ENCODE measurements around the gene MUS81. TPM values are rescaled to one million over a fixed set of nuclear protein-coding genes. Genes with fewer than 3 reads are reported as not detected.

Gene MUS81
- total and polyA plus RNA-seq, 2 of the 13 experiments (the other 11 are each of a cell fraction or from before 2014, with no cell fraction given), result 25.6 to 30.2 TPM

- TF ChIP-seq AHDC1 (CRISPR knock-in tag; IDR thresholded peaks at IDR 0.05; ENCODE audit: borderline replicate concordance) (no peak), ZFP1 (CRISPR knock-in tag; IDR thresholded peaks at IDR 0.05) (0 out of 2 replicates have a peak, but pooled peaks have one; percentile 37), SIX4 (CRISPR knock-in tag; IDR thresholded peaks at IDR 0.05) (no peak; the same call in 1 of the 2 replicates), CCAR2 (optimal IDR thresholded peaks at IDR 0.05; ENCODE audit: low read depth, low read length) (no peak), POLR2G (IDR thresholded peaks at IDR 0.05; ENCODE audit: low read depth, low read length) (peak; percentile 92), ZNF724P (CRISPR knock-in tag; IDR thresholded peaks at IDR 0.05; ENCODE audit: borderline replicate concordance) (no peak; the same call in 1 of the 2 replicates), ZMYM2 (CRISPR knock-in tag; IDR thresholded peaks at IDR 0.05) (0 out of 2 replicates have a peak, but pooled peaks have one; percentile 33), ZNF644 (CRISPR knock-in tag; IDR thresholded peaks at IDR 0.05; ENCODE audit: low read depth) (no peak), SRSF4 (IDR thresholded peaks at IDR 0.05; ENCODE audit: low read depth, low read length, poor library complexity, severe bottlenecking) (no peak), ZNF773 (CRISPR knock-in tag; IDR thresholded peaks at IDR 0.05; ENCODE audit: borderline replicate concordance) (no peak), RAD51 (IDR thresholded peaks at IDR 0.05; ENCODE audit: borderline replicate concordance) (no peak)
- TF ChIP-seq, protein P1, sequence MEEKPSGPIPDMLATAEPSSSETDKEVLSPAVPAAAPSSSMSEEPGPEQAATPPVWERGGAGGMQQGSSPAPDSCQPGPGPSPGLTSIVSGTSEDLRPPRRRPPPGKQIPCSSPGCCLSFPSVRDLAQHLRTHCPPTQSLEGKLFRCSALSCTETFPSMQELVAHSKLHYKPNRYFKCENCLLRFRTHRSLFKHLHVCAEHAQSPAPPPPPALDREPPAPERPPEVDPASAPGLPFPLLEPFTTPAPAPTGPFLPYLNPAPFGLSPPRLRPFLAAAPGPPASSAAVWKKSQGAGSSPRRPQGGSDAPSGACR (CRISPR knock-in tag; IDR thresholded peaks at IDR 0.05), result peak; percentile 85; the same call in 1 of the 2 replicates
- TF ChIP-seq, protein P2, sequence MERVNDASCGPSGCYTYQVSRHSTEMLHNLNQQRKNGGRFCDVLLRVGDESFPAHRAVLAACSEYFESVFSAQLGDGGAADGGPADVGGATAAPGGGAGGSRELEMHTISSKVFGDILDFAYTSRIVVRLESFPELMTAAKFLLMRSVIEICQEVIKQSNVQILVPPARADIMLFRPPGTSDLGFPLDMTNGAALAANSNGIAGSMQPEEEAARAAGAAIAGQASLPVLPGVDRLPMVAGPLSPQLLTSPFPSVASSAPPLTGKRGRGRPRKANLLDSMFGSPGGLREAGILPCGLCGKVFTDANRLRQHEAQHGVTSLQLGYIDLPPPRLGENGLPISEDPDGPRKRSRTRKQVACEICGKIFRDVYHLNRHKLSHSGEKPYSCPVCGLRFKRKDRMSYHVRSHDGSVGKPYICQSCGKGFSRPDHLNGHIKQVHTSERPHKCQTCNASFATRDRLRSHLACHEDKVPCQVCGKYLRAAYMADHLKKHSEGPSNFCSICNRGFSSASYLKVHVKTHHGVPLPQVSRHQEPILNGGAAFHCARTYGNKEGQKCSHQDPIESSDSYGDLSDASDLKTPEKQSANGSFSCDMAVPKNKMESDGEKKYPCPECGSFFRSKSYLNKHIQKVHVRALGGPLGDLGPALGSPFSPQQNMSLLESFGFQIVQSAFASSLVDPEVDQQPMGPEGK (CRISPR knock-in tag; IDR thresholded peaks at IDR 0.05), result peak; percentile 72
- TF ChIP-seq, protein P3, sequence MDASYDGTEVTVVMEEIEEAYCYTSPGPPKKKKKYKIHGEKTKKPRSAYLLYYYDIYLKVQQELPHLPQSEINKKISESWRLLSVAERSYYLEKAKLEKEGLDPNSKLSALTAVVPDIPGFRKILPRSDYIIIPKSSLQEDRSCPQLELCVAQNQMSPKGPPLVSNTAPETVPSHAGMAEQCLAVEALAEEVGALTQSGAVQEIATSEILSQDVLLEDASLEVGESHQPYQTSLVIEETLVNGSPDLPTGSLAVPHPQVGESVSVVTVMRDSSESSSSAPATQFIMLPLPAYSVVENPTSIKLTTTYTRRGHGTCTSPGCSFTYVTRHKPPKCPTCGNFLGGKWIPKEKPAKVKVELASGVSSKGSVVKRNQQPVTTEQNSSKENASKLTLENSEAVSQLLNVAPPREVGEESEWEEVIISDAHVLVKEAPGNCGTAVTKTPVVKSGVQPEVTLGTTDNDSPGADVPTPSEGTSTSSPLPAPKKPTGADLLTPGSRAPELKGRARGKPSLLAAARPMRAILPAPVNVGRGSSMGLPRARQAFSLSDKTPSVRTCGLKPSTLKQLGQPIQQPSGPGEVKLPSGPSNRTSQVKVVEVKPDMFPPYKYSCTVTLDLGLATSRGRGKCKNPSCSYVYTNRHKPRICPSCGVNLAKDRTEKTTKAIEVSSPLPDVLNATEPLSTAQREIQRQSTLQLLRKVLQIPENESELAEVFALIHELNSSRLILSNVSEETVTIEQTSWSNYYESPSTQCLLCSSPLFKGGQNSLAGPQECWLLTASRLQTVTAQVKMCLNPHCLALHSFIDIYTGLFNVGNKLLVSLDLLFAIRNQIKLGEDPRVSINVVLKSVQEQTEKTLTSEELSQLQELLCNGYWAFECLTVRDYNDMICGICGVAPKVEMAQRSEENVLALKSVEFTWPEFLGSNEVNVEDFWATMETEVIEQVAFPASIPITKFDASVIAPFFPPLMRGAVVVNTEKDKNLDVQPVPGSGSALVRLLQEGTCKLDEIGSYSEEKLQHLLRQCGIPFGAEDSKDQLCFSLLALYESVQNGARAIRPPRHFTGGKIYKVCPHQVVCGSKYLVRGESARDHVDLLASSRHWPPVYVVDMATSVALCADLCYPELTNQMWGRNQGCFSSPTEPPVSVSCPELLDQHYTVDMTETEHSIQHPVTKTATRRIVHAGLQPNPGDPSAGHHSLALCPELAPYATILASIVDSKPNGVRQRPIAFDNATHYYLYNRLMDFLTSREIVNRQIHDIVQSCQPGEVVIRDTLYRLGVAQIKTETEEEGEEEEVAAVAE (CRISPR knock-in tag; IDR thresholded peaks at IDR 0.05; ENCODE audit: borderline replicate concordance), result peak; percentile 19; the same call in 1 of the 2 replicates
- TF ChIP-seq, protein P4, sequence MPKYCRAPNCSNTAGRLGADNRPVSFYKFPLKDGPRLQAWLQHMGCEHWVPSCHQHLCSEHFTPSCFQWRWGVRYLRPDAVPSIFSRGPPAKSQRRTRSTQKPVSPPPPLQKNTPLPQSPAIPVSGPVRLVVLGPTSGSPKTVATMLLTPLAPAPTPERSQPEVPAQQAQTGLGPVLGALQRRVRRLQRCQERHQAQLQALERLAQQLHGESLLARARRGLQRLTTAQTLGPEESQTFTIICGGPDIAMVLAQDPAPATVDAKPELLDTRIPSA (CRISPR knock-in tag; IDR thresholded peaks at IDR 0.05; ENCODE audit: borderline replicate concordance), result no peak
These were observed 28.1 kb downstream of the MUS81 start, which contains the start of gene FIBP (continued) for GRCh38 chr11:65888163-65888814.

Measured in HepG2 (cell line).